Heart right ventricle (tissue), 16 donors: Measurements from ENCODE around the gene CHN2. TPM values are rescaled to one million over a fixed set of nuclear protein-coding genes. Genes with fewer than 3 reads are reported as not detected.

ENCODE experiments used
- ATAC-seq, 8 donors: fragments of 200-7000 bp; cut with Tn5 transposase; one replicate each; pipeline ENCODE4 v1.9.1; 2020; ENCODE audit warnings: mild to moderate bottlenecking in 8 of 8, moderate library complexity in 8 of 8, moderate number of reproducible peaks in 1 of 8
- DNase-seq, 2 donors: peaks; one replicate each; pipeline ENCODE4 v3.0.0-alpha.2; 2020
- H3K27ac ChIP-seq, 10 donors: fragments of 200-600 bp; sonication (generic) in 2 of 10; one replicate each; pipeline versions ENCODE4 v1.5.0 to v1.8.0; 2020 to 2022; ENCODE audit warnings: mild to moderate bottlenecking in 3 of 10
- H3K27me3 ChIP-seq, 7 donors: fragments of 200-600 bp; one replicate each; pipeline ENCODE4 v1.8.0; 2021 to 2022; ENCODE audit warnings: mild to moderate bottlenecking in 2 of 7
- H3K36me3 ChIP-seq, 9 donors: fragments of 200-600 bp; sonication (generic) in 1 of 9; one replicate each; pipeline versions ENCODE4 v1.5.0 to v1.8.0; 2020 to 2022; ENCODE audit warnings: mild to moderate bottlenecking in 2 of 9
- H3K4me1 ChIP-seq, 9 donors: fragments of 200-600 bp; sonication (generic) in 1 of 9; one replicate each; pipeline versions ENCODE4 v1.5.0 to v1.8.0; 2020 to 2022; ENCODE audit warnings: mild to moderate bottlenecking in 4 of 9
- H3K4me3 ChIP-seq, 10 donors: fragments of 200-600 bp; sonication (generic) in 2 of 10; one replicate each; pipeline versions ENCODE4 v1.5.0 to v1.8.0; 2020 to 2022; ENCODE audit warnings: mild to moderate bottlenecking in 7 of 10, moderate library complexity in 2 of 10
- H3K9me3 ChIP-seq, 11 donors: fragments of 200-600 bp in 10 of 11; sonication (generic) in 2 of 11; one replicate each; pipeline versions ENCODE4 v1.5.0 to v1.8.0; 2013 to 2022; ENCODE audit warnings: mild to moderate bottlenecking in 2 of 11, control low read depth in 1 of 11, moderate library complexity in 1 of 11
- WGBS, 2 donors: extraction: QIAGEN DNeasy Blood & Tissue Kit; methylation state at CpG; one replicate each; pipeline ENCODE4 v1.1.7; 2013; ENCODE audit warnings: inconsistent platforms in 1 of 2; 5-methylcytosine and 5-hydroxymethylcytosine counted together
- intact Hi-C, 10 donors: fragments of 100-400 bp; cut with DNase I; formaldehyde crosslinking; loops; one replicate each; pipeline versions ENCODE4 v1.11.1 to v1.14.2; 2022
- polyA plus RNA-seq, 2 donors: library from polyadenylated mRNA; stranded (reverse); fragments of 200-250 nt; gene quantifications; one replicate each; pipeline ENCODE4 v1.2.3, GENCODE V29; 2013
- total RNA-seq, 10 donors: library from RNA; stranded (reverse); fragmentation: NEBNext Ultra II Directional in 3 of 10; extraction: Animal tissue kit (Norgen Biotek cat#: 25700) in 3 of 10; gene quantifications; one replicate each; pipeline versions ENCODE4 v1.2.1 to v1.2.4, GENCODE V29; 2021 to 2023
- TF ChIP-seq, protein P1 (sequence below), 9 donors: fragments of 200-600 bp; sonication (generic) in 2 of 9; IDR thresholded peaks; one replicate each; pipeline versions ENCODE4 v1.5.0 to v1.8.0; 2021 to 2022; ENCODE audit warnings: antibody characterized with exemption in 9 of 9, mild to moderate bottlenecking in 5 of 9, moderate library complexity in 1 of 9
- donor health status: Arrhythmogenic right ventricular cardiomyopathy.
- donor health status: ischemic (EF 13 %, LVEDD 7.1; RV severe dilation, severe dysfunction).
- donor health status: healthy with polysubstance abuse.
- donor health status: DM: no; HTN: yes; CAD: no.
- donor health status: DM: no; HTN: no; CAD: no.
- donor health status: ischemic (EF 25% LVEDD 6.9; RV normal size, moderate dysfunction).
- donor health status: ischemic (EF 25% LVEDD 5.7; RV mildly dilated, moderate dysfunction).
- donor health status: healthy.
- donor health status: DM: yes; HTN: yes; CAD: no.
- donor health status: Ischemic cardiomyopathy.
- donor health status: ischemic (EF 35%, LVEDD 5.7; RV mildly dilated, moderate dysfunction).
- donor health status: nonischemic (EF 11% LVEDD 7.7; RV severe dilation, severe dysfunction).
- donor health status: DM: yes; HTN: yes; CAD: no.
- donor health status: PGD.
- donor health status: ischemic (EF 29% LVEDD 5.4; RV normal size, mild dysfunction).
- donor health status: nonischemic (EF 23%, LVEDD 6.1; RV moderate dilation, normal function).

Gene CHN2
- total and polyA plus RNA-seq, 12 donors = 5.9 to 54.9 (median 22.6) TPM

DNA sequence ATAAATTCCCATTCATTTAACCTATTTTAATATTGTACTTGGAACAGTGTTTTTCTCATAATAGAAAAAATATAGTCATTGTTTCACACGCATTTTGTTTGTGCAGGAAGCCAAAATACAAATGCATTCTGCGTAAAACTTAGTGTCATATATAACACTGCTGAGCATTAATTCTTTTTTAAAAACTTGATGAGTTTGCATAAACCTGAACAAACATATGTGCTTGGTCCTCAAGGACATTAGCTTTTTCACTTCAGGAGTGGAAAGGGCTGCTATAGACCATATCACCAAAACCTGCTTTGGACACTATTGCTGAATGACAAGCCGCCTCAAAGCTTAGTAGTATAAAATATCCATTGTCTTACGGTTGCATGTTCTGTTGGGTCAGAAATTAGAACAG lies 267.4 kb downstream of the CHN2 start:
- intact Hi-C loops = no loop called here
- H3K36me3 ChIP-seq = no peaks in the 10 kb centered on the region
- peaks cover 0 to 29% (median 6%) of the 10 kb centered on the region in 9 donors for H3K4me1 ChIP-seq
- DNase-seq = no peak
- H3K9me3 ChIP-seq = no peaks in the 10 kb centered on the region
- H3K4me3 ChIP-seq = no peak overlapping the region
- no peak overlapping the region for H3K27ac ChIP-seq
- TF ChIP-seq, protein P1, sequence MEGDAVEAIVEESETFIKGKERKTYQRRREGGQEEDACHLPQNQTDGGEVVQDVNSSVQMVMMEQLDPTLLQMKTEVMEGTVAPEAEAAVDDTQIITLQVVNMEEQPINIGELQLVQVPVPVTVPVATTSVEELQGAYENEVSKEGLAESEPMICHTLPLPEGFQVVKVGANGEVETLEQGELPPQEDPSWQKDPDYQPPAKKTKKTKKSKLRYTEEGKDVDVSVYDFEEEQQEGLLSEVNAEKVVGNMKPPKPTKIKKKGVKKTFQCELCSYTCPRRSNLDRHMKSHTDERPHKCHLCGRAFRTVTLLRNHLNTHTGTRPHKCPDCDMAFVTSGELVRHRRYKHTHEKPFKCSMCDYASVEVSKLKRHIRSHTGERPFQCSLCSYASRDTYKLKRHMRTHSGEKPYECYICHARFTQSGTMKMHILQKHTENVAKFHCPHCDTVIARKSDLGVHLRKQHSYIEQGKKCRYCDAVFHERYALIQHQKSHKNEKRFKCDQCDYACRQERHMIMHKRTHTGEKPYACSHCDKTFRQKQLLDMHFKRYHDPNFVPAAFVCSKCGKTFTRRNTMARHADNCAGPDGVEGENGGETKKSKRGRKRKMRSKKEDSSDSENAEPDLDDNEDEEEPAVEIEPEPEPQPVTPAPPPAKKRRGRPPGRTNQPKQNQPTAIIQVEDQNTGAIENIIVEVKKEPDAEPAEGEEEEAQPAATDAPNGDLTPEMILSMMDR (IDR thresholded peaks at IDR 0.05) = no peak
- no peak for ATAC-seq
- no peaks in the 10 kb centered on the region for H3K27me3 ChIP-seq
- 97 to 98% methylated on average over 4 of the region's 4 CpGs for WGBS, 2 donors

DNA sequence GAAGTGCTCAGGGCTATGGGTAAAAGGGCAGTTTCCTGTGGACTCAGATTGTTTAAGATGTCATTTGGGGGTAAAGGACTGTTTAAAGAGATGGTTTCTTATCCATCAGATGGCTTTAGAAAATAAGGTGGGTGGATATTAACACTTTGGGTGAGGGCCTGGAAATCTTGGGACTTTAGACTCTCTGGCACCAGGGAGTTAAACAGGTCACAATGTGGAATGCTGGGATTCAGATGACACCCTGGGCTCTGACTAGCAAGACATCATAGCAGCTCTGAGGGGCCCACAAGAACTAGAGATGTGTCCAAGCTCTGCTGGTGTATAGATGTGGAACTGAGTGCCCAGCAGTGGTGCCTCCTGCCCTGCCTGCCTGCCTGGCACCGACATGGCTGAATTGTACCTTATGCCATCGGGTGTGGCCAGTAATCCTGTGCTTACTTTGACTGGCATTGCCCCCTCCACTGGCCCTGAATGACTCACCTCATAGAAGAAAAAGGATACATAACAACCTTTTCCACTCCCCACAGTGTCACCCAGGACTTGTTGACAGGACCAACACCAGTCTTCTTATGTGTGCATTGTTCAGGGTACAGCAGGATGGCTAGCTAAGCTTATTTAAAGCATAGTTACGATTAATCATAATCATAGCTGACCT lies 269.1 kb downstream of the CHN2 start:
- H3K4me1 ChIP-seq = peaks cover 0 to 18% (median 0%) of the 10 kb centered on the region in 9 donors
- H3K27me3 ChIP-seq = no peaks in the 10 kb centered on the region
- 66 to 78% methylated on average over 3 of the region's 3 CpGs for WGBS, 2 donors
- no peak overlapping the region for H3K27ac ChIP-seq
- no peaks in the 10 kb centered on the region for H3K36me3 ChIP-seq
- ATAC-seq = peak in 6 of 8 donors; percentile 20 to 89 (median 53)
- TF ChIP-seq, protein P1 (IDR thresholded peaks at IDR 0.05) = no peak
- no peaks in the 10 kb centered on the region for H3K9me3 ChIP-seq
- intact Hi-C loops = no loop called here
- H3K4me3 ChIP-seq = no peak overlapping the region
- DNase-seq = no peak

DNA sequence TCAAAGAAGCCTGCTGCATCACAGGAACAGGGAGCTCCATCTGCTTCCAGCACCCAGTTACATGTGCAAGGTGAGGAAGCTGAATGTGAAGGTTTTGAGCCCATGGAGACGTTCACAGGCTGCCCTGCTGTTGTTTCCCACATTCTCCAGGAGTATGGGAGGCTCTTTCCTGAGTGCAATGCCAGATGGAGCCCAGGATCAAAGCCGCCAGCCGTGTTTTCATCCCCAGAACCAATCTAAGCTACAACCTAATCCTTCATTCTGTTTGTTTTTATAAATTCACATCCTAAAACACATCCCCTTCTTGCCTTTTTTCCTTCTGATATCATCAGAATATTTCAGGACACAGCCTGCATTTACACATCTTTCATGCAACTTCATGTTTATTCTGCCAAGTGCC lies 270.2 kb downstream of the CHN2 start:
- no peaks in the 10 kb centered on the region for H3K36me3 ChIP-seq
- DNase-seq (no peak), ATAC-seq (no peak)
- H3K27me3 ChIP-seq = no peaks in the 10 kb centered on the region
- TF ChIP-seq, protein P1 (IDR thresholded peaks at IDR 0.05) = no peak
- no peak overlapping the region for H3K27ac ChIP-seq
- peaks cover 0 to 28% (median under 1%) of the 10 kb centered on the region in 9 donors for H3K4me1 ChIP-seq
- H3K4me3 ChIP-seq = no peak overlapping the region
- 71 to 76% methylated on average over 3 of the region's 3 CpGs for WGBS, 2 donors
- H3K9me3 ChIP-seq = no peaks in the 10 kb centered on the region
- intact Hi-C loops = no loop called here

DNA sequence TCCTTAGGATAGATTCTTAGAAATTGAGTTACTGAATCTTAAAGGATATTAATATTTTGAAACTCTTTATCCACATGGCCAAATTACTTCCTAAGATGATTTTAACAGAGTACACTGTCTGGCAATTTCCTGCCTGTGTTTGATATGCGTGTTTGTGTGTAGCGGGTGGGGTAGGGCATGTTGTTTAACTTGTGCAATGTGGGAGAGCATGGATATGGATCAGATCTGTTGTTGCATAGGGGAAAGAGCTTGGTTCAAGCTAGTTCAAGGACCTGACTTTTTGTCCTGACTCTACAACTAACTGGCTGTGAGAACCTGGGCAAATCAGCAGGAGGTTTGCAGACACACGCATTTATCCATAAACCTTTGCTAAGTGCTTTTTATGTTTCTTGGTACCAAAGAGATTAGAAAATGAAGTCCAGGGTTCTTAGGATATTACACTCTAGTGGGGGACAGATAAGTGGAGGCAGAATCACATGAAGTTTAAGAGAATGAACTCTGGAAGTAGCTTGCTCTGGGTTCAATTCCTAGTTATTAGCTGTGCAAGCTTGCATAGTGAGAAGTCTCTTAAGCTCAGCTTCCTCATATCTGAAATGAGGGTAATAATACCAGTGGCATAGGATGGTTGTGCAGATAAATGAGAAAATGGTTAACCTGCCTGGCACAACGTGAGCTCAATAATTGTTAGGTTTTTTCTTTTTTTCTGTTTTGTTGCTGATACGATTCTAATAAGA lies 272.8 kb downstream of the CHN2 start:
- Histone ChIP-seq H3K27ac (no peak overlapping the region), H3K27me3 (no peaks in the 10 kb centered on the region), H3K36me3 (no peaks in the 10 kb centered on the region), H3K4me1 (peaks cover 0 to 37% (median 9%) of the 10 kb centered on the region in 9 donors), H3K4me3 (no peak overlapping the region), H3K9me3 (no peaks in the 10 kb centered on the region)
- intact Hi-C loops = no loop called here
- DNase-seq = no peak
- ATAC-seq = no peak
- TF ChIP-seq, protein P1 (IDR thresholded peaks at IDR 0.05) = no peak
- 80 to 89% methylated on average over 5 of the region's 5 CpGs for WGBS, 2 donors
